NCI-H748 (cell line): ENCODE results near the gene RPP38.

Experiments
- DNase-seq: peaks from one replicate; lab custom pipeline; 2025; ENCODE audit not compliant: unreplicated experiment; lab: John Stamatoyannopoulos, UW

RPP38 gene, protein sequence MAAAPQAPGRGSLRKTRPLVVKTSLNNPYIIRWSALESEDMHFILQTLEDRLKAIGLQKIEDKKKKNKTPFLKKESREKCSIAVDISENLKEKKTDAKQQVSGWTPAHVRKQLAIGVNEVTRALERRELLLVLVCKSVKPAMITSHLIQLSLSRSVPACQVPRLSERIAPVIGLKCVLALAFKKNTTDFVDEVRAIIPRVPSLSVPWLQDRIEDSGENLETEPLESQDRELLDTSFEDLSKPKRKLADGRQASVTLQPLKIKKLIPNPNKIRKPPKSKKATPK

DNA sequence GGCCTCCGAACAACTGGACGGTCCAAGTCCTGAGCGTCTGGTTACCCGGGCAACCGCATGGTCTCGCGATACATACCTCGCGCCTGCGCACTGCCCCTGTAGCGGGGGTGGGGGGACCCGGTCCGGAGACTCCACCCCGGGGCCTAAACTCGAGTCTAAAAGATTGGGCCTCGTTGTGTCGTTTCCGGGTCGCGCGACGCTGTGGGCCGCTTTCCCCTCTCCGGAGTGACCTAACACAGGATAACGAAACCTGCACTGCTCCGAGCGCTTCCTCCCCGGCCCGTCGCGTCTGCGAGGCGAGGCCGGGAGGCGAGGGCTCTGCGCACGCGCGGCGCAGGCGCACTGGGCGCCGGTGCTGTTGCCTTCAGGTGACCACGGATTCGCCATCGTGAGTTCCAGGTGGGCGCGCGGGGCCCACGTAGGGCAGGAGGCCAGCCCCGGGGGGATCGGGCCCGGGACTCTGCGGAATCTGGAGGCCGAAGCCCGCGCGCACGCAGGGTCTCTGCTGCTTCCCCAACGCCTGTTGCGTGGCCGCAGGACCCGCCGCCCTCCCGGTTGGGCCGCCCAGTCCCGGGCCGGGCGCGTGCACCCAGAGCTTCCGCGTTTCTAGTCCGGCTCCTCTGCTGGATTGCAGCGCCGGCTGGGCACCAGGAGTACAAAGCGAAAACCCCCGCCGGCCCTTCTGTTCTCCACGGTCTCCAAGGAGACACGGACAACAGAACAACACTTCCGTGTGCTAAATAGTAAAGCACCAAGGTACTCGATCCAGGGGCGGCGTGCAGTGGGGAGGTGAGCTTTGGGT is at the start of gene RPP38:
RPP38 (plus strand) TSS at position 345 of the 802 bp plus-strand sequence. CDS start 5,960 bp downstream, outside the sequence.
- peak; percentile 92 for DNase-seq

DNA sequence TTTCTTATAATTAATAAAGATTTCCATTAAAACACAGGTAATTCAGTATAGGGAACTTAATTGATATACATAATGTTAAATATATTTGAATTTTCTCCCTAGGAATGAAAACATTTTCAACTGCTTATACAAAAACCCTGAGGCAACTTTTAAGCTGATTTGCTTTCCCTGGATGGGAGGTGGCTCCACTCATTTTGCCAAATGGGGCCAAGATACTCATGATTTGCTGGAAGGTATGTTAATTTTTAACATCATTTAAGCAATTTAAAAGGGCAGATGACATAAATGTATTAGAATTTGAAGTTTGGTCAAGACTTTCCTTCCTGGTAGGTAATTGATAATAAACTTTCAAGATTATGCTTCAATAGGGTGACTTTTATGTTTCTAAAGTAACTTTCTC is 47.6 kb upstream of the RPP38 start:
- no peak for DNase-seq

DNA sequence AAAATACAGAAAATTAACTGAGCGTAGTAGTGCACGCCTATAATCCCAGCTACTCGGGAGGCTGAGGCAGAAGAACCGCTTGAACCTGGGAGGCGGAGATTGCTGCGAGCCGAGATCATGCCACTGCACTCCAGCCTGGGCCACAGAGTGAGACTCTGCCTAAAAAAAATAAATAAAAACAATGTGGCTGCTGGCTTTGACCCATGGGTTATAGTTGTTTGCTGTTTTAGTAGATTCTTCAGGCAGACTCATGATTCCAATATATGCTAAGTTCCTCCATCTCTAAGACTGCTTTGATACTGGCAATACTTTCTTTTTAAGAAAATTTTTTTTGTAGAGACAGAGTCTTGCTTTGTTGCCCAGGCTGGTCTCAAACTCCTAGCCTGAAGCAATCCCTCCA is 45.0 kb upstream of the RPP38 start:
- DNase-seq, result no peak

DNA sequence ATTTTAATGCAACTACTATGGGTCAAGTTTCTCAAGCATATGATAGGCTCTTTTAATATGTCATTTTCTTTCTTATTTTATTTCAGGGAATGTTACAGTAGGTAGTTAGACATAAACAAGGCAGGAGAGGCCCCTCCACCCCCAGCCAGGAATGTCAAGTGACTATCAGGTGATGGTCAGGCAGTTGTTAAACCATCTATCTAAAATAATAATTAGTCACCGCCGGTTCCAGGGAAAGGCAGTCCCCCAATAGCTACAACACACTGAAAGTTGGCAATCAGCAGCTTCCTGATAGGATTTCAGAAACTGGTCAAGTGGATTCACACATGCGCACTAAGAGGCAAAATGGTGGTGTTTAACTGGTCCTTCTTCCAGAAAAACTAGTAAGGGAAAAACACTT is 44.1 kb upstream of the RPP38 start:
- no peak for DNase-seq

DNA sequence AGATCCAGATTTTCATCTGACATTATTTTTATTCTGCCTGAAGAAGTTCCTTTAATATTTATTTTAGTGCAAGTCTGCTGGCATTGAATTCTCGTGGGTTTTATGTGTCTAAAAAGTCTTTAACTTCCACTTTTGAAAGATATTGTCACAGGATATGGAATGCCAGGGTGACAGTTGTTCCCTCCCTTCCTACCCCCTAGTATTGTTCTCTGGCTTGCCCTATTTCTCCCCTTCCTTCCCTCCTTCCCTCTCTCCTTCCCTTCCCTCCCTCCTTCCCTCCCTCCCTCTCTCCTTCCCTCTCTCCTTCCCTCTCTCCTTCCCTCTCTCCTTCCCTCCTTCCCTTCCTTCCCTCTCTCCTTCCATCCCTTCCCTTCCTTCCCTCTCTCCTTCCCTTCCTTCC is 38.5 kb upstream of the RPP38 start:
- no peak for DNase-seq

DNA sequence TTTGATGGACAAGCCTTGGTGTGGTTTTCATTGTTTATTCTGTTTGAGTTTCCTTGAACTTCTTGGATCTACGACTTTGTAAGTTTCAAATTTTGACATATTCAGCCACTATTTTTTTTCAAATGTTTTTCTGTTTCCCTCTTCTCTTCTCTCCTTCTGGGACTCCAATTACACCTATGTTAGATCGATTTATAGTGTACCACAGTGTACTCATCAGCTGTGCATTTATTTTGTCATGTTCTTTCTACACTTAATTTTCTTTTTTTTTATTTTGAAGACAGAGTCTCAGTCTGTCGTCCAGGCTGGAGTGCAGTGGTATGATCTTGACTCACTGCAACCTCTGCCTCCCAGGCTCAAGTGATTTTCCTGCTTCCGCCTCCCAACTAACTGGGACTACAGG is 37.2 kb upstream of the RPP38 start:
- no peak for DNase-seq

DNA sequence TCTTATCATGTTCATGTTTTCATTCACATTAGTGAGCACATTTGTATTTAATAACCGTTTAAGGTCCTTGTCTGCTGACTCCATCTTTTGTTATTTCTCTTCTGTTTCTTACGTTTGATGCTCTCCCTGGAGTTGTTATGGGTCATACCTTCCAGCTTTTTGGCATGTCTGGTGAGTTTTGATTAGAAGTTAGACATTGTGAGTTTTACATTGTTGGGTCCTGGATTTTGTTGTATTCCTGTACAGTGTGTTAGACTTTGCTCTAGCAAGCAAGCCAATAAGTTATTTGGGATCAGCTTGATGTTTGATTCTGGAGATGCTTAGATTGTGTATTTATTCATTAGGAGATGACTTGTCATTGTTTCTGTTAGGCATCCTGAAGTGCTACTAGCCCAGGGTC is 36.5 kb upstream of the RPP38 start:
- DNase-seq, result no peak

DNA sequence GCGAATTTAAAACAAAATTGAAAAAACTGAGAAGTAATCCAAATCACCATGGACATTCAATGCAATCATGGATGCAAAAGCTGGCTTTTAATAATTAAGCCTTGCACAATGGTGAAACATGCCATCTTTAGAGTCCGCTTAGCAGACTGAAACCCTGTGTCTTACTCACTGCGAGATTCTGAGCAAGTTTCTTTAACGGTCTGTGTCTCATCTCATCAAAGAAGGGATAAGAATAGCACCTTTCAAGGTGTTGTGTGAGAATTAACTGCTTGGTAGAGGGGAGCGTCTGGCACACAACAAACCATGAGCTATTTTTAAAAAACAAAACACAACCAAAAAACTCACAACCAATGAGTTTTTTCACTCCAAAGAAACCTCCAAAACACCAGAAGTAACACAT is 30.0 kb upstream of the RPP38 start:
- DNase-seq, result no peak

DNA sequence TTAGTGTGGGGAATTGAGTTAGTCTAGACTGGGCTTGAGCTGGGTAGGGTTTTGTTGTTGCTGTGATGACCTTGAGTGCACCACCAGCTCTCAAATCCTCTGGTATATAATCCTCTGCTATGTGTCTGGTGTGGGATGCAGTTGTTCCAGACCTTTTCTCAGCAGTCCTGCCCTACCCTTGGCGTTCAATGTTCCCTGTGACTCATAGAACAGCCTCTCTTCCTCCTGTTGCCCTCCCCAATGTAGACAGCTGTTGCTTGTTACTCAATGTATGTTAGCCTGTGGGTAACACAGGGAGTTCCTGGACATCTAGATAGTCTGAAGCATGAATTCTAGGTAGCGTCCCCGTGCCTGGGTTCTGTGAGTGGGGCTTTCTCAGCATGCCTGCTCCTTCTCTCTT is 28.4 kb upstream of the RPP38 start:
- DNase-seq, result no peak

DNA sequence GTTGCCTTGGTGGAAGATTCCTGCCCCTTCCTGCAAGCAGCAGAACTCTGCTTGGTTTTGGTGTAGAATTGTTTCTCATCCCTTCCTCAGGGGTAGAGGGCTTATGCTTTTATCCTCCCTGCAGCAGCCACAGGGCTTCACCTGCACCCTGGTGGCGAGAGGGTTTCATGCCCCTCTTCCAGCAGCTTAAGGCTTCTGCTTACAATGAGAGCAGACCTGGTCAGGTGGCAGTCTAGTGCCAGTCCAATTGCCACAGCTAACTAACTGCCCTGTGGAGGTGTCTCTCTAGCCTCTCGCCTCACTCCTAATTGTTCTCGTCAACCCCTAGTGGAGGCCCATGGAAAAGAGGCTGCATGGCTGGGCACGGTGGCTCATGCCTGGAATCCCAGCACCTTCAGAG is 27.9 kb upstream of the RPP38 start:
- no peak for DNase-seq

DNA sequence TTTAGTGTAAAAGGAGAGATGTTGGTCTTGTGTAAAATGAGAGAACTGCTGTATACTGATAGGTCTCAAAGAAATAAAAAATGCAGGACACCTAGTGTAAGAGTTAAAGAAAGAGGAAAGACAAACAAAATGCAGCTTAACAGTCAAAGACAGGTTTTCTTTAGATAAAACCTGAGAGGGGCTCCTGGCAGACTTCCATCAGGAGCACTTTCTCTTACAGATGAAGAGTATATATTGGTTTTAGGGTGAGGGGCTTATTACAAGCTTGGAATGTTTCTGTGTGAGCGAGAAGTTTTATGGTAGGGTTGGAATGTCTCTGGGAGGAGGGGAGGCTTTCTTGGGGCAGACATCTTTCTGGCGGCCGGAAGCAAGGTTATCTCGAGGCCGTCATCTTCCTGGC is 24.8 kb upstream of the RPP38 start:
- DNase-seq, result no peak

DNA sequence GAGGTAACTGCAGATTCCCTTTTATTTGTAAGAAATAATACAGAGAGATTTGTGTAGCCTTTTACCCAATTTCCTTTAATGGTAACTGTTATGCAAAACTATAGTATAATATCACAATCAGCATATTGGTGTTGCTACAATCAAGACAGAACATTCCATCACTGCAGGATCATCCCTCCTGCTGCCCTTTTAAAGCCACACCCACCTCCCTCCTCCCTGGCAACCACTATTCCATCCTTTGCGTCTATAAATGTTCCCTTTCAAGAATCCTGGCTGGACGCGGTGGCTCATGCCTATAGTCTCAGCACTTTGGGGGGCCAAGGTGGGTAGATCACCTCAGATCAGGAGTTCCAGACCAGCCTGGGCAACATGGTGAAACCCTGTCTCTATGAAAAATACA is 21.7 kb upstream of the RPP38 start:
- DNase-seq, result no peak

DNA sequence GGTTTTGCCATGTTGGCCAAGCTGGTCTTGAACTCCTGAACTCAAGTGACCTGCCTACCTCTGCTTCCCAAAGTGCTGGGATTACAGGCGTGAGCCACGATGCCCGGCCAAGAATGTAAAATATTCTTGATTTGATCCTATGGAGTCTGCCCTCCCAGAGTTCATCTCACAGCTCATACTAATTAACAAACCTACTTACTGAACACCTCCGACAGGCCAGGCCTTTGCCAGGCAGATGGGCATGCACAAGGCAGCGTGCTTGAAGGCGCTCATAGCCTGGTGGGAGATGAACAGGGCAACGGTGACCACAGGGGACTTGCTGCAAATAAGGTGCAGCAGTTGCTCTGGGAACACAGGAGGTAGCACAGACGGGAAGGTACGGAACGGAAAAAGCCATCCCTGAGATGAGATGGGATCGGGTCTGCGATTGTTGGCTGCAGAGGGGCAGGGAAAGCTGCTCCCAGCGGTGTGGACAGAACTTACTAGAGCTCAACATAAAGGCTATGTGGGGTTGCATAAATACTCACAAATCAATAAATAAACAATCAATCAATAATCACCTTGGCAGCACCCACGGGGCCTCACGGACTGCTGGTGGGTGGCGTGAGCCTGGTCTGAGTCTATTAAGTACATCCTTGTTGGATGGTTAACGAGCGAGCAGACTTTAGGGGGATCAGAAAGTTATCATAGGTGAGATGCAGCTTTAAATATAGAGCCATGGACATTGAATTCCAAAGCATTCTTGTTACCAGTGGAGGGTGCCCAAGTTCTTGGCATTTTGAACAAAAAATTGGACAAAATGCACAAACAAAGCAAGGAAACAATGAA is 13.3 kb upstream of the RPP38 start:
- peak; percentile 3 for DNase-seq

DNA sequence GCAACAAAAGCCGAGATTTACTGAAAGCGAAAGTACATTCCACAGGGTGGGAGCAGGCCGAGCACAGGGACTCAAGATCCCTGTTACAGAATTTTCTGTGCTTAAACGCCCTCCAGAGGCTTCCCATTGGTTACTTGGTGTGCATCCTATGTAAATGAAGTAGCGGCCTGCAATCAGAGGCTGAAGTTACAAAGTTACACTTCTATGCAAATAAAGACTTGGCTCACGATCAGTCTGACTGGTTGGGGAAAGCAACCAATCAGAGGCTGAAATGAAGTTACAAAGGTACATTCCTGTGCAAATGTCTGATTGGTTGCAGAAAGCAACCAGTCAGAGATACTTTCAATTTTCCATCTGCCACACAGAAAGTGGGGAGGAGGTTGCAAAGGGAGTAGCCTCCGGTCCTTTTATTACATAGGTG is 12.6 kb upstream of the RPP38 start:
- DNase-seq, result peak; percentile 68

DNA sequence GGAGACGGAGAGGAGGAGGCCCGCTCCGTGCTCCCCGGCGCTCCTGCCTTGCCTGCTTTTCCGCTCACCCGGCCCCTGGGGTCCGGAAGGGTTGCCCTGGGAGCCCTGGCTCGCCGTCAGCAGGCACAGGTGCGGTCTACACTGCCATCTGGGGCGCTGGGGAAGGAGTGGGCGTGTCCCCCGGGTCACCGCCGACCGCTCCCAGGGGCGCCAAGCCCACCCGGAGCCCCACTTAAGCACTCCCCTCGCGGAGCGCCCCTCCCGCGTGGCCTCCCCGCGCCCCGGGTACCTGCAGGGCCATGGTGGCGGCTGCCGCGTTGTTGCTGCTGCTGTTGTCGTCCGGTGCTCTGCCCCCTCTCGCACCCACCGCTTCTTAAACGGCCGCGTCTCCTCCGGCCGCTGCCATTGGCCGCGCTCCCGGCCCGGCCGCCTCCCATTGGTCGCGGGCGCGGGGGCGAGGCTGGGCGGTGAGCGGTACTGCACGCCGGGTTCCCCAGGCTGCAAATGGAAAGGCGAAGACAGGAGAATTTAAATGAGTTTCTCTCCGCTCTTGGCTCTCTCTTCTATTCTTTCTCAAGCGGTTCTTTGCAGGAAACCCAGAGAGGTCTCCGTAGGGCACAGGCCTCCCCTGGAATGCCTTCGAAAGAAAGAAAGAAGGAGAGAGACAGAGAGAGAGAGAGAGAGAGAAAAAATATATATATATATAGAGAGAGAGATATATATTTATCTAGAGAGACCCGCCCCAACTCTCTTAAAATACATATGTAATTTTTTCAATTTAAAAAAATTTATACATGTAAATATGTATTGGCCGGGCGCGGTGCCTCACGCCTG is 8.5 kb upstream of the RPP38 start, which contains the start of gene ACBD7:
ACBD7 (minus strand) TSS at position 349 of the 834 bp plus-strand sequence; CDS start at position 301, 48 bp downstream.
- DNase-seq, result peak; percentile 89

DNA sequence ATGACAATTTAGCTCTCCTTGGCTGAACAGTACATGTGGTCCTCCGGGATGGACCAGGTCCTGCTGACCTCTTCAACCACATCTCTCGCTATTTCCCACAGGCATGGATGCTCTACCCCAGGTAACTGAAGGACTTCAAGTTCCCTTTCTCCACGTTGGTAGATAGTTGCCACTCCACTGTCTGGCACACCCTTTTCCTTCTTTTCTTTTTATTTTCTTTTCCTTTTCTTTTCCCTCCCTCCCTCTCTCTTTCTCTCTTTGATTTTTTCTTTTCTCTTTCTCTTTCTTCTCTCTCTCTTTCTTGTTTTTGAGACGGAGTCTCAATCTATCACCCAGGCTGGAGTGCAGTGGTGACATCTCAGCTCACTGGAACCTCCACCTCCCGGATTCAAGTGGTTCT is 5.7 kb upstream of the RPP38 start:
- DNase-seq, result no peak

DNA sequence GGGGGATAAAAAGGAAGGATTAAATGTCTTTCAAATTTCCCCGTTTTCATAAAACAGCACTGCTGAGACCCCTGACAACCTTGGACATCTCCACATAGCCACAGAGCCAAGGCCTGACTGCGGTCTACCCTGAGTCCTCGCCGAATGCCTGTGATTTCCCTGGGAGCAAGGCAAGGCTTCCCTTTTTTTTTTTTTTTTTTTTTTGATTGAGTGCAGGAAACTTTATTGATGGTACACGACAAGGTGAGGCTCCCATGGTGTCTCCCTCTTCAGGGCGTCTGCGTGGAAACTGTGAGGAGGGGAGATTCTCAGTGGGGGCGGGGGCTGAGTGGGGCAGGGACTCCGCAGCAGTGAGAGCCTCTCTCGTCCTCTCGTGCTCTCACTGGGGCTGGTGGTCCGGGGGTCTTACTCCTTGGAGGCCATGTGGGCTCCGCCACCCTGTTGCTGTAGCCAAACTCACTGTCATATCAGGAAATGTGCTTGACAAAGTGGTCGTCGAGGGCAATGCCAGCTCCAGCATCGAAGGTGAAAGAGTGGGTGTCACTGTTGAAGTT is 4.2 kb upstream of the RPP38 start:
- no peak for DNase-seq

DNA sequence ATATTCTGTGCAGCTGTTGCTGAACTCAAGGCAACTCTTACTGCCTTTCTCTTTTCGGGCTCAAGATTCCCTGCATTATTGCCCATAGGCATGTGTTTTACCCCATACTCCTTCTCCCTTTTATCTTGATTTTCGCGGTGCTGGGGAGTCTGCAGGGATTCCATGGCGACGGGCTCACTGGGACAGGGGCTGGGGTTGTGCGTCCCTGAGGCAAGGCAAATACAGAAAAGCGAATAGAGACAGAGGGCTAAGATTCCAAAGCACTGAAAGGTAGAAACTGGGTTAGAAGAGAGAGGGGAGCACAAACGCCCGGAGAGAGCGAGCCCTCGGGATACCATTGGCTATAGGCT is 519 bp upstream of the RPP38 start:
- DNase-seq, result no peak

DNA sequence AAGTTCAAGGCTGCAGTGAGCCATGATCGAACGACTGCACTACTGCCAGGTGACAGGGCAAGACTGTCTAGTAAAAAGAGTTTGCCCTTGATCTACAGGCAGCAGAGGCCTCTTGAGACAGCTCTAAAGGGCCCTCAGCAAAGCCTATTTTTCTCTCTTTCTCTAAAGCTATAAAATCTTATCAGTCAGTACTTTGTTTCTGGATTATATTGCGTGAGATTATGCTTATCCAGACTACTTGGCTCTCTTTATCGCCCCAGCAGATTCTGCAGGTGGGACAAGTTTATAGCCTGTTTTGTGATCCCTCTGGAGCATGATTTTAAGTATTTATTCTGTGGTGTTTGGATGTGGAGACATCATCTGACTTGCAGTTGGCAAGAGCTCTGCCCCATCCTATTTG is 2.7 kb downstream of the RPP38 start:
- DNase-seq, result no peak

DNA sequence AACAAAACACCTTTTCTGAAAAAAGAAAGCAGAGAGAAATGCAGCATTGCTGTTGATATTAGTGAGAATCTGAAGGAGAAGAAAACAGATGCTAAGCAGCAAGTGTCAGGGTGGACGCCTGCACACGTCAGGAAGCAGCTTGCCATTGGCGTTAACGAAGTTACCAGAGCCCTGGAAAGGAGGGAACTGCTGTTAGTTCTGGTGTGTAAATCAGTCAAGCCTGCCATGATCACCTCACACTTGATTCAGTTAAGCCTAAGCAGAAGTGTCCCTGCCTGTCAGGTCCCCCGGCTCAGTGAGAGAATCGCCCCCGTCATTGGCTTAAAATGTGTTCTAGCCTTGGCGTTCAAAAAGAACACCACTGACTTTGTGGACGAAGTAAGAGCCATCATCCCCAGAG is 6.4 kb downstream of the RPP38 start:
- no peak for DNase-seq
